KMS-11 (cell line): ENCODE results near the gene ZNF81.
"Not testable (repeated sequence)": the region's sequence is repeated elsewhere in the genome, so short reads cannot be mapped to it uniquely, and the experiment has no call there.

Source experiments
- H2AFZ ChIP-seq: fragments of 200-600 bp; sonication (generic); 2 replicates; pipeline ENCODE4 v1.6.1; 2016; ENCODE audit warnings: antibody characterized with exemption, mixed run types, low read depth
- H3K27ac ChIP-seq: fragments of 200-600 bp; sonication (generic); 2 replicates; pipeline ENCODE4 v1.6.1; 2016; ENCODE audit warnings: mild to moderate bottlenecking, mixed run types
- H3K27me3 ChIP-seq: fragments of 200-600 bp; sonication (generic); 2 replicates; pipeline ENCODE4 v1.6.1; 2017; ENCODE audit warnings: mild to moderate bottlenecking, low read depth, mixed run types, moderate library complexity; ENCODE audit not compliant: insufficient read depth
- H3K36me3 ChIP-seq: fragments of 200-600 bp; sonication (generic); 2 replicates; pipeline ENCODE4 v1.6.1; 2017; ENCODE audit warnings: mild to moderate bottlenecking, mixed run types; ENCODE audit not compliant: insufficient read depth
- H3K4me1 ChIP-seq: fragments of 200-600 bp; sonication (generic); 2 replicates; pipeline ENCODE4 v1.6.1; 2016; ENCODE audit warnings: mild to moderate bottlenecking, low read depth, mixed run types; ENCODE audit not compliant: poor library complexity, severe bottlenecking
- H3K4me2 ChIP-seq: fragments of 200-600 bp; sonication (generic); 2 replicates; pipeline ENCODE4 v1.7.0; 2016; ENCODE audit warnings: mild to moderate bottlenecking, mixed run types
- H3K4me3 ChIP-seq: fragments of 200-600 bp; sonication (generic); IDR thresholded peaks from 2 replicates; pipeline ENCODE4 v1.6.1; 2017; ENCODE audit warnings: low read depth, low read length, mixed read lengths; ENCODE audit not compliant: insufficient read depth
- H3K79me2 ChIP-seq: fragments of 200-600 bp; sonication (generic); 2 replicates; pipeline ENCODE4 v1.6.1; 2016; ENCODE audit warnings: low read depth, mixed run types; ENCODE audit not compliant: insufficient read depth
- H3K9ac ChIP-seq: fragments of 200-600 bp; sonication (generic); 2 replicates; pipeline ENCODE4 v1.6.1; 2016; ENCODE audit warnings: mild to moderate bottlenecking, mixed run types
- H4K20me1 ChIP-seq: fragments of 200-600 bp; sonication (generic); 2 replicates; pipeline ENCODE4 v1.6.1; 2016; ENCODE audit warnings: mild to moderate bottlenecking, mixed run types; ENCODE audit not compliant: insufficient read depth
- TF ChIP-seq, protein P1 (sequence below): fragments of 200-600 bp; sonication (generic); conservative IDR thresholded peaks from 2 replicates; pipeline ENCODE4 v1.6.1; 2017; ENCODE audit warnings: low read depth, mild to moderate bottlenecking, antibody characterized with exemption, low read length, moderate library complexity, mixed read lengths

The ZNF81 gene

DNA sequence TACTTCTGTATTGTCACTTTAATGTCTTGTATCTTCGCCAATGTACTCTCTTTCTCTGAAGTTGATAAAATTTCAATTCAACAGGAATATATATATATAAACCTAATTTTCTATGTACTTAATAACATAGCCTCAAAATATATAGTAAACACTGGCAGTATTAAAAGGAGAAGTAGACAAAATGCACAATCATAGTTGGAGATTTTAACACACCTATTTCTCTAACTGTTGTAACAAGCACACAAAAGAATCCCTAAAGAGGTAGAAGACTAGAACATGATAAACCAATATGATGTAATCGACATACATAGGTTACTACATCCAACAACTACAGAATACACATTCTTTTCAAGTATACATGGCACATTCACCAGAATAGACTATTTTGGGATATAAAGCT is 65.5 kb downstream of the ZNF81 start:
- Histone ChIP-seq H3K27ac (no peak overlapping the region), H3K79me2 (no peaks in the 10 kb centered on the region), H3K4me3 (no peak overlapping the region), H3K4me1 (no peaks in the 10 kb centered on the region), H3K9ac (no peak overlapping the region), H3K36me3 (no peaks in the 10 kb centered on the region), H3K27me3 (no peaks in the 10 kb centered on the region), H2AFZ (no peak overlapping the region), H4K20me1 (no peaks in the 10 kb centered on the region), H3K4me2 (no peak overlapping the region)
- TF ChIP-seq, protein P1, sequence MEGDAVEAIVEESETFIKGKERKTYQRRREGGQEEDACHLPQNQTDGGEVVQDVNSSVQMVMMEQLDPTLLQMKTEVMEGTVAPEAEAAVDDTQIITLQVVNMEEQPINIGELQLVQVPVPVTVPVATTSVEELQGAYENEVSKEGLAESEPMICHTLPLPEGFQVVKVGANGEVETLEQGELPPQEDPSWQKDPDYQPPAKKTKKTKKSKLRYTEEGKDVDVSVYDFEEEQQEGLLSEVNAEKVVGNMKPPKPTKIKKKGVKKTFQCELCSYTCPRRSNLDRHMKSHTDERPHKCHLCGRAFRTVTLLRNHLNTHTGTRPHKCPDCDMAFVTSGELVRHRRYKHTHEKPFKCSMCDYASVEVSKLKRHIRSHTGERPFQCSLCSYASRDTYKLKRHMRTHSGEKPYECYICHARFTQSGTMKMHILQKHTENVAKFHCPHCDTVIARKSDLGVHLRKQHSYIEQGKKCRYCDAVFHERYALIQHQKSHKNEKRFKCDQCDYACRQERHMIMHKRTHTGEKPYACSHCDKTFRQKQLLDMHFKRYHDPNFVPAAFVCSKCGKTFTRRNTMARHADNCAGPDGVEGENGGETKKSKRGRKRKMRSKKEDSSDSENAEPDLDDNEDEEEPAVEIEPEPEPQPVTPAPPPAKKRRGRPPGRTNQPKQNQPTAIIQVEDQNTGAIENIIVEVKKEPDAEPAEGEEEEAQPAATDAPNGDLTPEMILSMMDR = no peak

DNA sequence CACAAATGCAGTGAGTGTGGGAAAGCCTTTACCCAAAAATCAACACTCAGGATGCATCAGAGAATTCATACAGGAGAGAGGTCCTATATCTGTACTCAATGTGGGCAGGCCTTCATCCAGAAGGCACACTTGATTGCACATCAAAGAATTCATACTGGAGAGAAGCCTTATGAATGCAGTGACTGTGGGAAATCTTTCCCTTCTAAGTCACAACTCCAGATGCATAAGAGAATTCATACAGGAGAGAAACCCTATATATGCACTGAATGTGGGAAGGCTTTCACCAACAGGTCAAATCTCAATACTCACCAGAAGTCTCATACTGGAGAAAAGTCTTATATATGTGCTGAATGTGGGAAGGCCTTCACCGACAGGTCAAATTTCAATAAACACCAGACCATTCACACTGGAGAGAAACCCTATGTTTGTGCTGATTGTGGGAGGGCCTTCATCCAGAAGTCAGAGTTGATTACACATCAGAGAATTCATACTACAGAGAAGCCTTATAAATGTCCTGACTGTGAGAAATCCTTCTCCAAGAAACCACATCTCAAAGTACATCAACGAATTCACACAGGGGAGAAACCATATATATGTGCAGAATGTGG is 79.3 kb downstream of the ZNF81 start:
- H3K4me1 ChIP-seq = no peaks in the 10 kb centered on the region
- H3K27me3 ChIP-seq = no peaks in the 10 kb centered on the region
- H3K27ac ChIP-seq = no peak overlapping the region
- no peak overlapping the region for H3K4me2 ChIP-seq
- no peaks in the 10 kb centered on the region for H3K36me3 ChIP-seq
- H2AFZ ChIP-seq = no peak overlapping the region
- H3K9ac ChIP-seq = no peak overlapping the region
- H3K79me2 ChIP-seq = no peaks in the 10 kb centered on the region
- no peak overlapping the region for H3K4me3 ChIP-seq
- TF ChIP-seq, protein P1 = no peak
- H4K20me1 ChIP-seq = no peaks in the 10 kb centered on the region

DNA sequence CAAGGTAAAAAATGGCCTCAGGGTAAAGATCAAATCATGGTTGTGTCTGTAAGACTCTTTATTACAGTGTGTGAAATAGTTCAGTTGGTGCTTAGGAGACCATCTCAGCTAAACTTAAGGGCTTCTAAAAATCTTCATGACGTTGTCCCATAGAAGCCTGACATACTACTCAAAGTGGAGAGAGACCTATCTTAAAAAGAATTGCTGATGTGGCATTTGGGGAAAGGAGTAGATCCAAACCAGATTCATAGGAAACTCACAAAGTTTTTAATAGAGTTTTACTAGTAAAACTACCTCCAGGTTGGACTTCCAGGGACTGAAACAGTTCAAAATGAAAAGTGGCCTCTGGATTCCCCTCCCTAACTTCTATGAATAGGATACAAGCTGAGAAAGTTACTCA is 81.6 kb downstream of the ZNF81 start:
- Histone ChIP-seq H3K9ac (no peak overlapping the region), H3K27me3 (no peaks in the 10 kb centered on the region), H3K4me1 (no peaks in the 10 kb centered on the region), H4K20me1 (no peaks in the 10 kb centered on the region), H3K4me2 (no peak overlapping the region), H3K79me2 (no peaks in the 10 kb centered on the region), H3K4me3 (no peak overlapping the region), H3K36me3 (no peaks in the 10 kb centered on the region), H3K27ac (no peak overlapping the region), H2AFZ (no peak overlapping the region)
- TF ChIP-seq, protein P1 = no peak

DNA sequence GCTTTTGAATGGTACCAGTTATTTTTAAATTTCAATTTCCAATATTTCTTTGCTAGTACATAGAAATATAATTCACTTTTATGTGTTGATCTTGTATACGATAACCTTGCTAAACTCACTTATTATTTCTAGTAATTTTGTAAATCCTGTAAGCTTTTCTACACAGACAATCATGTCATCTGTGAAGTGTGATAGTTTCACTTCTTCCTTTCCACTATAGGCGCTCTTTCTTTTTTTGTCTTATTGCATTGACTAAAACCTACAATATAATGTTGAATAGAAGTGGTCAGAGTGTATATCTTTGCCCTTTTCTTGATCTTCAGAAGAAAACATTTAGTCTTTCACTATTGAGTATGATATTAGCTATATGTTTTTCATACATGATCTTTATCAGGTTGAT is 90.5 kb downstream of the ZNF81 start:
- no peaks in the 10 kb centered on the region for H4K20me1 ChIP-seq
- no peaks in the 10 kb centered on the region for H3K79me2 ChIP-seq
- H3K4me1 ChIP-seq = no peaks in the 10 kb centered on the region
- H3K4me3 ChIP-seq = no peak overlapping the region
- H3K9ac ChIP-seq = no peak overlapping the region
- H3K4me2 ChIP-seq = no peak overlapping the region
- H2AFZ ChIP-seq = no peak overlapping the region
- no peak overlapping the region for H3K27ac ChIP-seq
- TF ChIP-seq, protein P1 = no peak
- H3K27me3 ChIP-seq = no peaks in the 10 kb centered on the region
- no peaks in the 10 kb centered on the region for H3K36me3 ChIP-seq

DNA sequence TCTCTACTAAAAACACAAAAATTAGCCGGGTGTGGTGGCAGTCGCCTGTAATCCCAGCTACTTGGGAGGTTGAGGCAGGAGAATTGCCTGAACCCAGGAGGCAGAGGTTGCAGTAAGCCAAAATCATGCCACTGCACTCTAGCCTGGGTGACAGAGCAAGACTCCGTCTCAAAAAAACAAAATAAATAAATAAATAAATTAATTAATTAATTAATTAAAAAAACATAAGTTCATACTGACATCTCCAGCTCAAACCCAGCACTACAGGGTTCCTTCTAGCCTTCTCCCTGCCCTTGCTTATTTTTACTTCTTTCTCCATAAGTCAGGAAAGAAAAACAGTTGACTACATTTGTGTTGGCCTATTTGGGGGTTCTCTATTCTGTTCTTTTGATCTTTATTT is 95.3 kb downstream of the ZNF81 start:
- not testable (repeated sequence) for H3K4me3 ChIP-seq, H3K27me3 ChIP-seq, H3K79me2 ChIP-seq, H3K9ac ChIP-seq, H4K20me1 ChIP-seq, H3K4me1 ChIP-seq, H3K36me3 ChIP-seq, H3K27ac ChIP-seq, H3K4me2 ChIP-seq, H2AFZ ChIP-seq
